HCT116 (cell line): Measurements from ENCODE around the gene ANO9. TPM values are rescaled to one million over a fixed set of nuclear protein-coding genes. Genes with fewer than 3 reads are reported as not detected.

ENCODE experiments used
- ATAC-seq: fragments of 200-7000 bp; cut with Tn5 transposase; 2 replicates; pipeline ENCODE4 v1.9.1; 2020; ENCODE audit warnings: mild to moderate bottlenecking, moderate library complexity
- BruUV-seq: library from RNA; stranded (reverse); fragments of 400-500 nt; replicated peaks from 2 replicates; lab custom pipeline; 2021; lab: Mats Ljungman, UMichigan
- CTCF ChIA-PET: fragments of 300-600 bp; sonication (Branson Sonifier 250); formaldehyde crosslinking; loops from one replicate; lab custom pipeline; 2021; ENCODE audit warnings: antibody characterized with exemption; lab: Charles Lee
- POLR2A ChIA-PET: fragments of 300-600, 350-600 bp; sonication (Branson Sonifier 250); formaldehyde crosslinking; loops from one replicate; lab custom pipeline; 2021; ENCODE audit warnings: antibody characterized with exemption; lab: Charles Lee
- RAD21 ChIA-PET, 2 experiments: fragments of 300-600 bp; sonication (Branson Sonifier 250); formaldehyde crosslinking; loops; one replicate each; lab custom pipeline; 2023; ENCODE audit warnings: low total read pairs in 2 of 2; ENCODE audit not compliant: uncharacterized antibody in 2 of 2, unreplicated experiment in 2 of 2, low non-redundant PET in 1 of 2; lab: Charles Lee
- DNase-seq: peaks from one replicate; pipeline ENCODE4 v3.0.0-alpha.2; 2010; ENCODE audit warnings: low read depth, low spot score
- H2AFZ ChIP-seq: fragments of 200-600 bp; shearing (Covaris generic), sonication (generic); 2 replicates; pipeline ENCODE4 v1.6.1; 2017; ENCODE audit warnings: low read depth, mixed run types, mixed read lengths, antibody characterized with exemption, low read length; ENCODE audit not compliant: poor library complexity, severe bottlenecking
- H3K27ac ChIP-seq: 2 replicates; pipeline ENCODE4 v1.5.1; 2012; ENCODE audit warnings: low read depth, low read length
- H3K27me3 ChIP-seq: fragments of 200-600 bp; sonication (generic); 2 replicates; pipeline ENCODE4 v1.6.1; 2016; ENCODE audit warnings: mixed run types, low read length, mixed read lengths; ENCODE audit not compliant: insufficient read depth
- H3K36me3 ChIP-seq, 2 experiments: fragments of 200-500 bp in 1 of 2; fragments of 200-600 bp in 1 of 2; sonication (Bioruptor generic) in 1 of 2; sonication (generic) in 1 of 2; 2 replicates each; pipeline versions ENCODE4 v1.5.1 to v1.6.1; 2014 to 2016; ENCODE audit warnings: low read length in 2 of 2, inconsistent platforms in 1 of 2, mixed read lengths in 1 of 2, mixed run types in 1 of 2; ENCODE audit not compliant: insufficient read depth in 2 of 2, control insufficient read depth in 1 of 2
- H3K4me1 ChIP-seq, 2 experiments: fragments of 200-600 bp in 1 of 2; sonication (generic) in 1 of 2; 2 replicates each; pipeline versions ENCODE4 v1.5.1 to v1.6.1; 2012 to 2017; ENCODE audit warnings: low read length in 2 of 2, inconsistent platforms in 1 of 2, mild to moderate bottlenecking in 1 of 2, mixed read lengths in 1 of 2, mixed run types in 1 of 2, moderate library complexity in 1 of 2; ENCODE audit not compliant: insufficient read depth in 2 of 2, control insufficient read depth in 1 of 2
- H3K4me2 ChIP-seq: fragments of 200-600 bp; sonication (generic); 2 replicates; pipeline ENCODE4 v1.6.1; 2017; ENCODE audit warnings: mixed run types, low read length, mixed read lengths
- H3K4me3 ChIP-seq, 2 experiments: fragments of 200-600 bp in 1 of 2; sonication (generic) in 1 of 2; replicated peaks in 1 of 2; 2 replicates each; pipeline ENCODE4 v1.5.1; 2011 to 2016; ENCODE audit warnings: low read length in 2 of 2, control low read depth in 1 of 2, low read depth in 1 of 2, mild to moderate bottlenecking in 1 of 2, mixed read lengths in 1 of 2, mixed run types in 1 of 2
- H3K79me2 ChIP-seq: fragments of 200-600 bp; sonication (generic); 2 replicates; pipeline ENCODE4 v1.6.1; 2017; ENCODE audit warnings: mild to moderate bottlenecking, mixed run types, low read length, moderate library complexity, mixed read lengths; ENCODE audit not compliant: insufficient read depth
- H3K9ac ChIP-seq: fragments of 200-600 bp; sonication (generic); 2 replicates; pipeline ENCODE4 v1.6.1; 2016; ENCODE audit warnings: low read length, mixed read lengths
- H3K9me2 ChIP-seq: fragments of 200-600 bp; sonication (generic), shearing (Covaris generic); 2 replicates; pipeline ENCODE4 v1.6.1; 2017; ENCODE audit warnings: mixed run types, mild to moderate bottlenecking, moderate library complexity; ENCODE audit not compliant: insufficient read depth
- H3K9me3 ChIP-seq, 2 experiments: fragments of 200-500 bp in 1 of 2; fragments of 200-600 bp in 1 of 2; sonication (Bioruptor generic) in 1 of 2; sonication (generic) in 1 of 2; 2 replicates each; pipeline ENCODE4 v1.6.1; 2014 to 2017; ENCODE audit warnings: low read length in 2 of 2, mixed read lengths in 2 of 2, inconsistent platforms in 1 of 2, low read depth in 1 of 2, mild to moderate bottlenecking in 1 of 2, mixed run types in 1 of 2, moderate library complexity in 1 of 2; ENCODE audit not compliant: control insufficient read depth in 1 of 2, insufficient read depth in 1 of 2
- H4K20me1 ChIP-seq: fragments of 200-600 bp; sonication (generic), shearing (Covaris generic); 2 replicates; pipeline ENCODE4 v1.6.1; 2017; ENCODE audit warnings: mixed run types, mild to moderate bottlenecking, moderate library complexity; ENCODE audit not compliant: insufficient read depth
- CBX3 ChIP-seq: IDR thresholded peaks from 2 replicates; pipeline ENCODE4 v1.6.1; 2012; ENCODE audit warnings: low read depth
- CEBPB ChIP-seq: IDR thresholded peaks from 2 replicates; pipeline ENCODE4 v1.6.1; 2012; ENCODE audit warnings: low read depth
- EZH2phosphoT487 ChIP-seq: fragments of 200-600 bp; IDR thresholded peaks from 2 replicates; pipeline ENCODE4 v1.6.1; 2018; ENCODE audit warnings: antibody characterized with exemption, borderline replicate concordance
- FOSL1 ChIP-seq: IDR thresholded peaks from 2 replicates; pipeline ENCODE4 v1.6.1; 2012; ENCODE audit warnings: low read depth
- POLR2A ChIP-seq: IDR thresholded peaks from 2 replicates; pipeline ENCODE4 v1.7.0; 2011; ENCODE audit warnings: borderline replicate concordance; ENCODE audit not compliant: insufficient read depth, insufficient read length; ENCODE audit errors: extremely low read depth
- POLR2AphosphoS5 ChIP-seq: IDR thresholded peaks from 2 replicates; pipeline ENCODE4 v1.6.1; 2011; ENCODE audit warnings: mild to moderate bottlenecking, low read depth, low read length, moderate library complexity
- RAD21 ChIP-seq: IDR thresholded peaks from 2 replicates; pipeline ENCODE4 v1.6.1; 2012; ENCODE audit warnings: low read depth, mild to moderate bottlenecking
- REST ChIP-seq: IDR thresholded peaks from 2 replicates; pipeline ENCODE4 v1.6.1; 2012; ENCODE audit warnings: low read depth
- SIN3A ChIP-seq: IDR thresholded peaks from 2 replicates; pipeline ENCODE4 v1.6.1; 2012; ENCODE audit warnings: low read depth
- SP1 ChIP-seq: IDR thresholded peaks from 2 replicates; pipeline ENCODE4 v1.6.1; 2012; ENCODE audit warnings: low read depth
- SRF ChIP-seq: IDR thresholded peaks from 2 replicates; pipeline ENCODE4 v1.6.1; 2012; ENCODE audit warnings: low read depth
- TCF7L2 ChIP-seq: IDR thresholded peaks from 2 replicates; pipeline ENCODE4 v1.7.0; 2011; ENCODE audit warnings: borderline replicate concordance, inconsistent platforms; ENCODE audit not compliant: insufficient read depth, insufficient read length; ENCODE audit errors: extremely low read depth
- YY1 ChIP-seq: IDR thresholded peaks from 2 replicates; pipeline ENCODE4 v1.6.1; 2011; ENCODE audit warnings: low read length, low read depth, moderate library complexity, mild to moderate bottlenecking; ENCODE audit not compliant: insufficient replicate concordance; ENCODE audit errors: extremely low read depth
- ZBTB33 ChIP-seq: IDR thresholded peaks from 2 replicates; pipeline ENCODE4 v1.6.1; 2011; ENCODE audit warnings: mild to moderate bottlenecking, low read length, moderate library complexity; ENCODE audit not compliant: insufficient replicate concordance; ENCODE audit errors: extremely low read depth
- ZFX ChIP-seq: fragments of 450-650 bp; IDR thresholded peaks from 2 replicates; pipeline ENCODE4 v1.6.1; 2017
- ZNF274 ChIP-seq: fragments of 200-500 bp; sonication (Bioruptor generic); IDR thresholded peaks from 2 replicates; pipeline ENCODE4 v1.6.1; 2014; ENCODE audit warnings: mild to moderate bottlenecking, low read depth, low read length, inconsistent platforms
- intact Hi-C: fragments of 100-400 bp; cut with micrococcal nuclease; formaldehyde crosslinking; loops from 2 replicates; pipeline ENCODE4 v1.10.0; 2022
- total RNA-seq: library from RNA; stranded (reverse); gene quantifications from one replicate; pipeline ENCODE4 v1.2.1, GENCODE V29; 2021; ENCODE audit not compliant: unreplicated experiment
- TF ChIP-seq, protein P1 (sequence below), 3 experiments: fragments of 200-600 bp in 1 of 3; sonication (generic) in 1 of 3; IDR thresholded peaks in 2 of 3; conservative IDR thresholded peaks in 1 of 3; 2 replicates each; pipeline ENCODE4 v1.5.1; 2012 to 2017; ENCODE audit warnings: low read depth in 2 of 3, low read length in 2 of 3, antibody characterized with exemption in 1 of 3, borderline replicate concordance in 1 of 3, control low read depth in 1 of 3, mild to moderate bottlenecking in 1 of 3, mixed read lengths in 1 of 3, mixed run types in 1 of 3, moderate library complexity in 1 of 3; ENCODE audit not compliant: insufficient read depth in 1 of 3

The ANO9 gene
- total RNA-seq, 1 experiment from 2014 or later = 70.3 TPM

DNA sequence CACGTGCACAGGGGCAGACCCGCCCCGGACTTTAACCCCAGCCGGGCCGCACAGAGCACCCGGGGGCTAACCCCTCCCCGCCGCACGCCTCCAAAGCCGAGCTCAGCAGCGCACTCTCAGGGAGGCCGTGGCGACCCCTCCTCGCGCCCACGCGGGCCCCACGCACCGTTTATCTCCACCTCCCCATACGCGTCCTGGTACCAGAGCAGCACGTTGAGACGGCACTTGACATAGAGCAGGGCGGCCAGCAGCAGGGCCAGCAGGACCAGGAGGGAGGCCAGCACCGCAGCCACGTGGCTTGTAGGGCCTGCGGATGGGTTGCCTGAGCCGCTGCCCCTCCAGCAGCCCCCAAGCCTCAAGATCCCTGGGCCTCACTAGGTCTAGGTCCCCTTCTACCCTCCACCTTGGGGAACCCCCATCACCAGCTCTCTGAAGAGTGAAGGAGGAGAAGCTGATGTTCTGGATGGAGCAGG lies 34.1 kb downstream of the ANO9 start:
- no peak overlapping the region for H3K9ac ChIP-seq
- ChIA-PET POLR2A (interaction anchor here (1.3 to 1.8 kb wide), 6 partner anchors 9 to 99 kb away, joined by 4 to 11 read pairs (median 7); partner anchors contain the start of genes PTDSS2 and RNH1), RAD21 (interaction anchor here (0.5 to 1.5 kb wide), 3 partner anchors 40 to 43 kb away, joined by 3 to 7 read pairs (median 4); no protein-coding TSS in a partner anchor), CTCF (interaction anchor here (0.9 to 2.7 kb wide), 4 partner anchors 32 to 100 kb away, joined by 3 to 31 read pairs (median 4); partner anchors contain the start of genes IFITM2 and PTDSS2)
- H3K4me1 ChIP-seq = peaks cover 14 to 42% of the 10 kb centered on the region in 2 experiments
- H3K9me3 ChIP-seq = no peaks in the 10 kb centered on the region
- peaks cover 2 to 14% of the 10 kb centered on the region in 2 experiments; a peak in 2 of 4 replicates for H3K36me3 ChIP-seq
- H4K20me1 ChIP-seq = no peaks in the 10 kb centered on the region
- ATAC-seq (no peak; the same call in 1 of the 2 replicates), DNase-seq (no peak)
- TF ChIP-seq FOSL1 (no peak), ZNF274 (no peak), REST (no peak), SRF (no peak), YY1 (no peak), POLR2AphosphoS5 (no peak), TCF7L2 (no peak), SIN3A (no peak), SP1 (no peak), CBX3 (no peak), RAD21 (no peak), ZFX (no peak), CEBPB (no peak), POLR2A (no peak), EZH2phosphoT487 (no peak), ZBTB33 (no peak)
- TF ChIP-seq, protein P1, sequence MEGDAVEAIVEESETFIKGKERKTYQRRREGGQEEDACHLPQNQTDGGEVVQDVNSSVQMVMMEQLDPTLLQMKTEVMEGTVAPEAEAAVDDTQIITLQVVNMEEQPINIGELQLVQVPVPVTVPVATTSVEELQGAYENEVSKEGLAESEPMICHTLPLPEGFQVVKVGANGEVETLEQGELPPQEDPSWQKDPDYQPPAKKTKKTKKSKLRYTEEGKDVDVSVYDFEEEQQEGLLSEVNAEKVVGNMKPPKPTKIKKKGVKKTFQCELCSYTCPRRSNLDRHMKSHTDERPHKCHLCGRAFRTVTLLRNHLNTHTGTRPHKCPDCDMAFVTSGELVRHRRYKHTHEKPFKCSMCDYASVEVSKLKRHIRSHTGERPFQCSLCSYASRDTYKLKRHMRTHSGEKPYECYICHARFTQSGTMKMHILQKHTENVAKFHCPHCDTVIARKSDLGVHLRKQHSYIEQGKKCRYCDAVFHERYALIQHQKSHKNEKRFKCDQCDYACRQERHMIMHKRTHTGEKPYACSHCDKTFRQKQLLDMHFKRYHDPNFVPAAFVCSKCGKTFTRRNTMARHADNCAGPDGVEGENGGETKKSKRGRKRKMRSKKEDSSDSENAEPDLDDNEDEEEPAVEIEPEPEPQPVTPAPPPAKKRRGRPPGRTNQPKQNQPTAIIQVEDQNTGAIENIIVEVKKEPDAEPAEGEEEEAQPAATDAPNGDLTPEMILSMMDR (IDR thresholded peaks at IDR 0.05 in 2 of 3, conservative IDR thresholded peaks at IDR 0.05 in 1 of 3; ENCODE audit: borderline replicate concordance in 1 of 3, insufficient read depth in 1 of 3, low read depth in 2 of 3, low read length in 2 of 3) = no peak
- no peak overlapping the region for H3K4me3 ChIP-seq
- BruUV-seq = no TSS peak
- no peaks in the 10 kb centered on the region for H3K27me3 ChIP-seq
- H2AFZ ChIP-seq = no peak overlapping the region
- H3K9me2 ChIP-seq = no peaks in the 10 kb centered on the region
- intact Hi-C loops = loop anchor here (5.0 kb wide), 1 partner anchor 40 kb away; no protein-coding TSS in a partner anchor
- H3K4me2 ChIP-seq = peak overlapping the region; percentile 62
- no peaks in the 10 kb centered on the region for H3K79me2 ChIP-seq
- H3K27ac ChIP-seq = peak overlapping the region; percentile 59; the same call in 1 of the 2 replicates
